ENCODE results near the gene SETSIP.

GRCh38 chr1:92108631-92109030 is 33.4 kb upstream of the SETSIP start:
- TF ChIP-seq CTCF (IDR thresholded peaks at IDR 0.05) = no peak
- TF ChIP-seq EP300 (IDR thresholded peaks at IDR 0.05) = no peak
- no peak for TF ChIP-seq POLR2AphosphoS5 (IDR thresholded peaks at IDR 0.05)
